Measurements from ENCODE around the gene CENPF. TPM values are rescaled to one million over a fixed set of nuclear protein-coding genes. Genes with fewer than 3 reads are reported as not detected.

Gene CENPF
- 104 and 113 TPM in 2 replicates for total RNA-seq (2021)
- long read RNA-seq, partial matches to known transcripts = 152 of 166 reads
- long read RNA-seq, other reads (novel, unspliced or antisense) = 11 of 166 reads

GRCh38 chr1:214602764-214603657, at the start of gene CENPF:
CENPF (plus strand) TSS chr1:214603195; CDS start chr1:214613755, 10,560 bp downstream.
- H3K9me3 Mint-ChIP-seq = no peaks in the 10 kb centered on the region; a peak in 1 of 5 replicates
- H3K14ac ChIP-seq (ENCODE audit: insufficient read depth, low read length) = peak within 1 kb of the TSS; percentile 85; the same call in 1 of the 2 replicates
- TF ChIP-seq CTCF (conservative IDR thresholded peaks at IDR 0.05) = peak; percentile 29; the same call in 1 of the 3 replicates
- H4K91ac ChIP-seq (ENCODE audit: insufficient read length, low read depth, low read length) = no peak within 1 kb of the TSS
- H2BK120ac ChIP-seq (ENCODE audit: low read depth, low read length, poor library complexity, severe bottlenecking) = peak within 1 kb of the TSS; percentile 84
- H4K20me1 ChIP-seq (ENCODE audit: control insufficient read depth, insufficient read depth, insufficient read length) = no peaks in the 10 kb centered on the region
- no CpG with 5 or more reads among the region's 65 CpGs for WGBS (ENCODE audit: extremely low coverage, insufficient read length, low lambda C conversion rate)
- no peak within 1 kb of the TSS for H3K27ac ChIP-seq (ENCODE audit: insufficient read length, low read depth, low read length)
- H3K79me2 ChIP-seq (ENCODE audit: insufficient read depth, low read length) = peaks cover 22% of the 10 kb centered on the region; the same call in 1 of the 2 replicates
- H2BK20ac ChIP-seq (ENCODE audit: low read depth, low read length, poor library complexity, severe bottlenecking) = no peak within 1 kb of the TSS
- H2BK5ac ChIP-seq (ENCODE audit: insufficient read length, low read length) = no peak within 1 kb of the TSS
- no peak within 1 kb of the TSS for H2AFZ ChIP-seq (ENCODE audit: low read length)
- no peaks in the 10 kb centered on the region for H3K4me1 ChIP-seq (ENCODE audit: insufficient read depth, low read length)
- H2AK5ac ChIP-seq (ENCODE audit: insufficient read length, low read length) = no peak within 1 kb of the TSS
- H3K23ac ChIP-seq (ENCODE audit: insufficient read length, low read depth, low read length) = no peak within 1 kb of the TSS
- peak within 1 kb of the TSS; percentile 96 for H3K9ac ChIP-seq (ENCODE audit: extremely low read depth, insufficient read length, low read length)
- H3K27me3 Mint-ChIP-seq (ENCODE audit: low read depth) = no peaks in the 10 kb centered on the region
- H3K4me1 Mint-ChIP-seq = peaks cover 20 to 22% of the 10 kb centered on the region in 2 experiments
- H3K27ac Mint-ChIP-seq = peak within 1 kb of the TSS; percentile 90 to 99 (median 99)
- H4K8ac ChIP-seq (replicated peaks; ENCODE audit: insufficient read length, low read depth, low read length) = no peak within 1 kb of the TSS
- no peaks in the 10 kb centered on the region for H3K9me3 ChIP-seq (ENCODE audit: control insufficient read depth, low read depth, low read length)
- H3K36me3 Mint-ChIP-seq (ENCODE audit: insufficient read depth in 1 of 3, low read depth in 3 of 3) = peaks cover 10 to 12% (median 11%) of the 10 kb centered on the region in 3 experiments; a peak in 6 of 7 replicates
- no peak within 1 kb of the TSS for H4K5ac ChIP-seq (ENCODE audit: insufficient read length, low read depth, low read length)
- H3T11ph ChIP-seq (ENCODE audit: low read length) = no peak within 1 kb of the TSS
- DNase-seq = peak; percentile 99
- H3K18ac ChIP-seq (ENCODE audit: insufficient read length, low read depth, low read length) = peak within 1 kb of the TSS; percentile 92
- no peak within 1 kb of the TSS for H3K56ac ChIP-seq (ENCODE audit: insufficient read length, low read depth, low read length)
- peak within 1 kb of the TSS; percentile 81 for H3K4me2 ChIP-seq (ENCODE audit: insufficient read depth, insufficient read length, low read length)
- H3K27me3 ChIP-seq (ENCODE audit: insufficient read depth, low read length) = no peaks in the 10 kb centered on the region
- peak within 1 kb of the TSS; percentile 95 to 98 for H3K4me3 Mint-ChIP-seq
- H3K23me2 ChIP-seq (ENCODE audit: insufficient read length, low read depth, low read length, poor library complexity, severe bottlenecking) = peaks cover 11% of the 10 kb centered on the region
- no peaks in the 10 kb centered on the region for H3K79me1 ChIP-seq (ENCODE audit: insufficient read depth, low read depth, low read length, poor library complexity, severe bottlenecking)
- no peak within 1 kb of the TSS for H2BK15ac ChIP-seq (ENCODE audit: low read depth, low read length)
- peak within 1 kb of the TSS; percentile 27; the same call in 1 of the 2 replicates for H3K4ac ChIP-seq (ENCODE audit: low read depth, low read length)
- no peak within 1 kb of the TSS for H2BK12ac ChIP-seq (ENCODE audit: insufficient read length, low read depth, low read length)

Measured in H9 (cell line).